Endothelial cell of umbilical vein (primary cell): Measurements from ENCODE around the gene FCMR.

Experiments used
- EZH2 ChIP-seq: IDR thresholded peaks from 2 replicates; pipeline ENCODE4 v1.6.1; 2012; ENCODE audit warnings: borderline replicate concordance, low read depth, mild to moderate bottlenecking, moderate library complexity, low read length, inconsistent platforms; ENCODE audit not compliant: severe bottlenecking
- FOS ChIP-seq: IDR thresholded peaks from 2 replicates; pipeline ENCODE4 v1.6.1; 2011; ENCODE audit warnings: mild to moderate bottlenecking, low read length, moderate library complexity, borderline replicate concordance; ENCODE audit not compliant: insufficient read depth
- JUN ChIP-seq: IDR thresholded peaks from 2 replicates; pipeline ENCODE4 v1.6.1; 2011; ENCODE audit warnings: borderline replicate concordance, low read depth; ENCODE audit not compliant: insufficient read length, insufficient read depth
- MYC ChIP-seq: IDR thresholded peaks from one replicate; pipeline ENCODE4 v1.6.1; 2011; ENCODE audit warnings: mild to moderate bottlenecking, low read depth, low read length
- POLR2A ChIP-seq: IDR thresholded peaks from 2 replicates; pipeline ENCODE4 v1.6.1; 2012; ENCODE audit warnings: low read depth, mild to moderate bottlenecking, control low read depth, low read length
- POLR2AphosphoS5 ChIP-seq: IDR thresholded peaks from 2 replicates; pipeline ENCODE4 v1.6.1; 2012; ENCODE audit warnings: low read depth, mild to moderate bottlenecking, control low read depth, low read length, moderate library complexity; ENCODE audit not compliant: insufficient read depth
- TF ChIP-seq, protein P1 (sequence below): IDR thresholded peaks from 2 replicates; pipeline ENCODE4 v1.6.1; 2011; ENCODE audit not compliant: insufficient read depth, insufficient read length
- TF ChIP-seq, protein P2 (sequence below), 2 donors: IDR thresholded peaks; 1 replicate in 1 of 2; 2 replicates in 1 of 2; pipeline ENCODE4 v1.5.1; 2011; ENCODE audit warnings: low read length in 2 of 2, mild to moderate bottlenecking in 2 of 2, moderate library complexity in 2 of 2, control low read depth in 1 of 2, inconsistent platforms in 1 of 2, low read depth in 1 of 2; ENCODE audit not compliant: insufficient read depth in 1 of 2; ENCODE audit errors: extremely low read depth in 1 of 2

DNA sequence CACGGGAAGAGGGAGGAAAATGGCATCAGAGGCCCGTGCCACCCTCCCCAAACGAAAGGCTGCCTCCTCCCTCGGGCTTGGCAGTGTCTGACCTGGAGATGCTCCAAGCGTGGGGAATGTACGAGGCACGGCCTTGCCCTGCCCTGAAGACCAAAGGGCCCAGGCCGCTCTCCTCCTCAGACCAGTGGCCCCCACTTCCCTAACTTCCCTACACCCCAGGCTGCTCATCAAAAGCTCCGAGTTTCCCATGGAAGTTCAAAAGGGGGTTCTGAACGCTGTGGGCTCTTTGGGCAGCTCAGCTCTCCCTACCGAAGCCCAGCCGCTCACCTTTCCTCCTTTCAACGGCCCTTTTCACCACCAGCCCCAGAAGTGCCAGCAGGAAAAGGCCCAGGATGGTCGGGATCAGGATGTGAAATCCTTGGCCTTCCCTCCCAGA lies 11.8 kb downstream of the FCMR start:
- TF ChIP-seq POLR2A (no peak), POLR2AphosphoS5 (no peak), MYC (no peak), FOS (no peak), EZH2 (peak; percentile 24), JUN (no peak)
- TF ChIP-seq, protein P1, sequence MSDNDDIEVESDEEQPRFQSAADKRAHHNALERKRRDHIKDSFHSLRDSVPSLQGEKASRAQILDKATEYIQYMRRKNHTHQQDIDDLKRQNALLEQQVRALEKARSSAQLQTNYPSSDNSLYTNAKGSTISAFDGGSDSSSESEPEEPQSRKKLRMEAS = no peak
- TF ChIP-seq, protein P2, sequence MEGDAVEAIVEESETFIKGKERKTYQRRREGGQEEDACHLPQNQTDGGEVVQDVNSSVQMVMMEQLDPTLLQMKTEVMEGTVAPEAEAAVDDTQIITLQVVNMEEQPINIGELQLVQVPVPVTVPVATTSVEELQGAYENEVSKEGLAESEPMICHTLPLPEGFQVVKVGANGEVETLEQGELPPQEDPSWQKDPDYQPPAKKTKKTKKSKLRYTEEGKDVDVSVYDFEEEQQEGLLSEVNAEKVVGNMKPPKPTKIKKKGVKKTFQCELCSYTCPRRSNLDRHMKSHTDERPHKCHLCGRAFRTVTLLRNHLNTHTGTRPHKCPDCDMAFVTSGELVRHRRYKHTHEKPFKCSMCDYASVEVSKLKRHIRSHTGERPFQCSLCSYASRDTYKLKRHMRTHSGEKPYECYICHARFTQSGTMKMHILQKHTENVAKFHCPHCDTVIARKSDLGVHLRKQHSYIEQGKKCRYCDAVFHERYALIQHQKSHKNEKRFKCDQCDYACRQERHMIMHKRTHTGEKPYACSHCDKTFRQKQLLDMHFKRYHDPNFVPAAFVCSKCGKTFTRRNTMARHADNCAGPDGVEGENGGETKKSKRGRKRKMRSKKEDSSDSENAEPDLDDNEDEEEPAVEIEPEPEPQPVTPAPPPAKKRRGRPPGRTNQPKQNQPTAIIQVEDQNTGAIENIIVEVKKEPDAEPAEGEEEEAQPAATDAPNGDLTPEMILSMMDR (IDR thresholded peaks at IDR 0.05; ENCODE audit: extremely low read depth in 1 of 2, insufficient read depth in 1 of 2, low read depth in 1 of 2, low read length in 2 of 2) = no peak
